Fibroblast of lung (primary cell): Measurements from ENCODE around the gene PDE4D.

ENCODE experiments used
- CTCF ChIP-seq, 2 donors: IDR thresholded peaks in 1 of 2; conservative IDR thresholded peaks in 1 of 2; 1 replicate in 1 of 2; 2 replicates in 1 of 2; pipeline ENCODE4 v1.5.1; 2011 to 2012; ENCODE audit warnings: low read length in 2 of 2, control low read depth in 1 of 2, inconsistent platforms in 1 of 2, low read depth in 1 of 2, mild to moderate bottlenecking in 1 of 2
- EZH2 ChIP-seq: IDR thresholded peaks from 2 replicates; pipeline ENCODE4 v1.5.1; 2012; ENCODE audit warnings: low read length, control low read depth, mild to moderate bottlenecking; ENCODE audit errors: missing control alignments

GRCh38 chr5:59767681-59768151 lies 125.8 kb downstream of the PDE4D start:
- TF ChIP-seq EZH2 (no peak), CTCF (conservative IDR thresholded peaks at IDR 0.05 in 1 of 2, IDR thresholded peaks at IDR 0.05 in 1 of 2; ENCODE audit: low read depth in 1 of 2, low read length in 2 of 2) (no peak)
